HuH-7.5 (cell line): ENCODE data around the gene SLC6A19.
"Not testable (repeated sequence)": the region's sequence is repeated elsewhere in the genome, so short reads cannot be mapped to it uniquely, and the experiment has no call there.

Experiments used
- DNase-seq: peaks from one replicate; pipeline ENCODE4 v3.0.0; 2011; ENCODE audit warnings: low spot score

SLC6A19 gene

DNA sequence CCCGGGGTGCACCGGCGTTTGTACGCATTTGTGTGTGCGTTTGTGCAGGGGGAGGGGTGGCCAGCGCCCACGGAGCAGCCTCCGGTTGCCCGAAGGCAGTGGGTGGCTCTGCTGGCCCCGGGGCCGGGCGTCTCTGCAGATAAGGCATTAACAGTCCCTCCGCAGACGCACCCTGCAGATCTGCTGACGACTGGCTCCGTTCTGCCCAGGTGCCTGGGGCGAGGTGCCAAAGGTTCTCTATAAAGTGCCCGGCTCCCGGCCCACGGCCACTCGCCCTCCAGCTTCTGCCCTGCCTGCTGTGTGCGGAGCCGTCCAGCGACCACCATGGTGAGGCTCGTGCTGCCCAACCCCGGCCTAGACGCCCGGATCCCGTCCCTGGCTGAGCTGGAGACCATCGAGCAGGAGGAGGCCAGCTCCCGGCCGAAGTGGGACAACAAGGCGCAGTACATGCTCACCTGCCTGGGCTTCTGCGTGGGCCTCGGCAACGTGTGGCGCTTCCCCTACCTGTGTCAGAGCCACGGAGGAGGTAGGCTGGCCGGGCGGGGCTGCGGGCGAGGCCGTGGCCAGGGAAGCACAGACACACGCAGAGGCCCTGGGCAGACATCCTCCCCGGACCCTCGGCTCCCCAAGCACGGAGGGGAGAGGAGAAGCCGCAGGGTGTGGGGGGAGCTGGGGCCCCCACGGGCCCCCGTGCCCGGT, at the start of gene SLC6A19:
TSS of gene SLC6A19 (plus strand) at position 269 of the 699 bp plus-strand sequence. CDS start at position 325, 56 bp downstream.
- DNase-seq: no peak

DNA sequence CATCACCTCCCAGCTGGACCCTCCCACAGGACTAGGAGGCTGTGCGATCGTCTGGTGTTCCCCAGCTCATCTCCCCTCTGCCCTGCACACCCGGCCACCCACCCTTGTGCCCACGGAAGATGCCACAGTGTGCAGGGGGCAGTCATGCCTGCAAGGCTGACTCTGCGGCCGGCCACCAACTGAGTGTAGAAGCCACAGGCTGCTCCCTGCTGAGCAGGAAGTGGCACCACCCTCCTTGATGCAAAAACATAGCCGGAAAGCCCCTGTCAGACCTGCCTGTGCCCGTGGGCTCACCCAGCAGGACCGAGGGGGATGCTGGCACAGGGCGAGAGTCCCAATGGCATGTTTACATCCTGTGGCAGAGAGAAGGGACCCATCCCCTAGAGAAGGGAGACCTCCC, 49.2 kb upstream of the SLC6A19 start:
- DNase-seq: no peak

DNA sequence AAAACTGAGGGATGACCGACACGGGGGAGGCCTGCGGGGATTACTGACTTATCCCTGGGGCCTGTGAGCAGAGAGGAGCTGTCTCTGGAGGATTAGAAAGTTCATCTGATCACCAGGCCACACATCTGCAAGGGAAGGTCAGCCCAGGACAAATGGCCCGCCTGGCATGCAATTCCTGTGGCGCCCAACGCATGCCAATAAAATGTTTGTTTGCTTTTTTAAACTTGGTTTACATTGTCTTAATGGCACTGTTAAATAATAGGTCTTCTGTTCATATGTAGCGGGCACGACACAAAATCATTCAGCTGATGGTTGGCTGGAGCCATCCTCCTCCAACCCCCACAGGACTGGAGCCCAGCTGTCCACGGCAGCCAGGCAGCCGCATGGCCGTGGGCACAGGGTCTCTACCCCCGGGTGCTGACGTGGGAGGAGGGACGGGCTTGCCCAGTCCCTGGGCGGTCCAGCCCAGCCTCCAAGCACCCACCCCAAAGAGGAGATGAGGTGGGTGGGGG, 48.6 kb upstream of the SLC6A19 start:
- no peak for DNase-seq

DNA sequence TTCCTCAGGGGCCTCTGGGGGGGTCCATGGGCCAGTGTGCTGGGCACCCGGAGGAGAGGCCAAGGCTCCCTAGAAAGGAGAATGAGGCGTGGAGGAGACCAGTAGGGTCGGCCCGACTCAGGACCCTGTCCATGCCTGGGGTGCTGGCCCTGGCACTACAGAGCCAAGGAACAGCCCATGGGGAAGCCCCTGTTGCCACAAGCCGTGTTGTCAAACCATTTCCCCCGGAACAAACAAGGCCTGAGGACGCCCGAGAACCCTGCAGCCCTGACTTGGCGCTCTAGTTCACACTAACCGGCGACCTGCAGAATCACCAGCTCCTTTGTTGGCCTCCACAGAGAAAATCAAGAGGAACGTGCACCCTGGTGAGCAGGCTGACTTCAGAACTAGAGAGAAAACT, 48.0 kb upstream of the SLC6A19 start:
- DNase-seq: no peak

DNA sequence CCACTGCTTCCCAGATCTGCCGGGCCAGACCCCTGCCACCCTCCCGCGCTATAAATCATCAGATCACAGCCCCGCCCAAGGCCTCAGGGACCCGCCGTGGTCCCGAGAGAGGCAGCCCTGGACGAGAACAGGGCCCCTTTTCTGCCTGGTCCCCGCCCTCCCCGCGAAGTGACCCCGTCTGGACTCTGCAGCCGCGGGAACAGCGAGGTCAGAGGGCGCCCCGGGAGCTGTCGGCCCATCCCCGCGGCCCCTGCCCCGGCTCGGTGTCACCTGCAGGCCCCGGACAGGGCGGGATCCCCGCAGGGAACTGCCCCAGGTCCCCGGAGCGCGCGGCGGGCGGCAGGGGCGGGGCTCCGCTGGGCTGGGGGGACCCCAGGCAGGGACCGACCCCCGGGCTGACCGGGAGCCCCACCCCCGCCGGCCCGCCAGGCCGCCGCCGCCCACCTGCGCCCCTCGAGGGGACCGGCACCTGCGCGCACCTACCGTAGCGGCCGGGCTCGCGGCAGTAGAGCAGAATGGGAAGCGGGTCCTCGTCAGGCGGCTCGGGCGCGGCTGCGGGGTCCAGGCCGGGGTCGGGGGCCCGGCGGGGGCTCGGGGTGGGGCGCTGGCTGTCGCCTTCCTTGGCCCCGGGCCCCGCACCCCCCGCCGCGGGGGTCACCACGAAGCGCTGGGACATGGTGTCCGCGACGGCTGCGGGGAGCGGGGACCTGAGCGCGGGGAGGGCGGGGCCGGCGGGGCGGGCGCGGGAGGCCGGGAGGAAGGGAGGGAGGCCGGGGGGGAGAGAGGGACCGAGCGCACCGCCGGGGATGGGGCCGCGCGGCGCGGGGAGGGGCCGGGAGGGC, 46.0 kb upstream of the SLC6A19 start:
- no peak for DNase-seq

DNA sequence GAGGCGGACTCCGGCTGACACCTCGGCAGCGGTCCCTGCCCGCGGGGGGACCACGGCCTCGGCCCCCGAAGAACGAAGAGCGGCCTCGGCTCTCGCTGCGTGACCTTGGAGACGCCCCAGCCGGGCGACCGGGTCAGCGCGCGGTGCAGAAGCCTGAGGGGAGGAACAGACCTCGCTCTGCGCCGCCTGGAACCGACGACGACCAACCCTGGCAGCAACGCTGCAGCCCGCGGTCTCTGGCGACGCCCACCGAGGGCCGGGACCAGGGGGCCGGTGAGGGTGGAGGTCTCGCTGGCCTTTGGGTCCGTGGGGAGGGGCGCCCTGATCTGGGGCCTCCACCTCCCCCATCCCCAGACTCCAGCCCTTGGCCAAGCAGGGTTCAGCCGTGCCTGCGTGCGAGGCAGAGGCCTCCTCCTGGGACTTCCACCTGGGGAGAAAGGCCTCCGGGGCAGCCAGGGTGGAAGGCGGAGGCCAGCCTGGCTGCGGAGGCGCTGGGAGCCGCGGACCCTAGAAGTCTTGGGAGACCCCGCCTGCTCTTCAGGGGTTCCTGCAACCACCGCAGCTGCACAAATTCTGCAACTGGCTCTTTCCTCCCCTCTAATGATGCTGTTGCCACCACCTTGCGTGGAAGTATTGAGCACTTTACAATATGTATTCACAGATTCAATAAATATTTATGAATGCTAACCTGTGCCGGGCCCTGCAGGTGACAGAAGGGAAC, 45.2 kb upstream of the SLC6A19 start:
- no peak for DNase-seq

DNA sequence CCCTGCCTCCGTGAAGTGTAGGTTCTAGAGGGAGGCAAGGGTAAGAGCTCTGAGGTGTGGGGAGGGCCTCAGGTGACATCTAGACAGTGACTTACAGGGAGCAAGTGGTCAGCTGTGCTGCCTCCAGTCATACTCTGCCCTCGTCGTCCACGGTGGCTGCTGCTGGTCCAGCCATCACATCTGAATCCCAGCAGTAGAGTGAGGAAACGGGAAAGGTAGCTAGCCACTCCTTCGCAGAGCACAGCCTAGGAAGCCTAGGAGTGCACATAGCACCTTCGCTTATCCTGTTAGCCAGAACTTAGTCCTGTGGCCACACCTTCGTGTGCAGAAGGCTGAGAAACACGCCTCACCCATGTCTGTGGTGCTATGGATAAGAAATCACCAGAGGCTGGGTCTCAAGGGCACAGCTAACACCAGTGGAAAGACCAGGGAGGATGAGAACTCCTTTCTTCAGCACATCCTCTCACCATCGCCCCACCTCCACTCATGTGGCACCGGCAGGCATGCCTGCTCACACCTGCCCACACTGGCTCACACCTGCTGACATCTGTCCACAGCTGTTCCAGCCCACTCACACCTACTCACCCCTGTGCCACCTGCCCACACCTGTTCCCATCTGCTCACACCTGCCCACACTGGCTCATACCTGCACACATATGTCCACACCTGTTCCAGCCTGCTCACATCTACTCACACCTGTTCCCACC, 44.5 kb upstream of the SLC6A19 start:
- DNase-seq: no peak

DNA sequence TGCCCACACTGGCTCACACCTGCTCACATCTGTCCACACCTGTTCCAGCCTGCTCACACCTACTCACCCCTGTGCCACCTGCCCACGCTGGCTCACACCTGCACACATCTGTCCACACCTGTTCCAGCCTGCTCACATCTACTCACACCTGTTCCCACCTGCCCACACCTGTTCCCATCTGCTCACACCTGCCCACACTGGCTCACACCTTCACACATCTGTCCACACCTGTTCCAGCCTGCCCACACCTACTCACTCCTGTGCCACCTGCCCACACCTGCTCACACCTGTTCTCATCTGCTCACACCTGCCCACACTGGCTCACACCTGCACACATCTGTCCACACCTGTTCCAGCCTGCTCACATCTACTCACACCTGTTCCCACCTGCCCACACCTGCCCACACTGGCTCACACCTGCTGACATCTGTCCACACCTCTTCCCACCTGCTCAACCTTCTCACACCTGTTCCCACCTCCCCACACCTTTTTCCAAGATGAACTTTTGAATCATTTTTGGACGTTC, 43.9 kb upstream of the SLC6A19 start:
- DNase-seq: not testable (repeated sequence)

DNA sequence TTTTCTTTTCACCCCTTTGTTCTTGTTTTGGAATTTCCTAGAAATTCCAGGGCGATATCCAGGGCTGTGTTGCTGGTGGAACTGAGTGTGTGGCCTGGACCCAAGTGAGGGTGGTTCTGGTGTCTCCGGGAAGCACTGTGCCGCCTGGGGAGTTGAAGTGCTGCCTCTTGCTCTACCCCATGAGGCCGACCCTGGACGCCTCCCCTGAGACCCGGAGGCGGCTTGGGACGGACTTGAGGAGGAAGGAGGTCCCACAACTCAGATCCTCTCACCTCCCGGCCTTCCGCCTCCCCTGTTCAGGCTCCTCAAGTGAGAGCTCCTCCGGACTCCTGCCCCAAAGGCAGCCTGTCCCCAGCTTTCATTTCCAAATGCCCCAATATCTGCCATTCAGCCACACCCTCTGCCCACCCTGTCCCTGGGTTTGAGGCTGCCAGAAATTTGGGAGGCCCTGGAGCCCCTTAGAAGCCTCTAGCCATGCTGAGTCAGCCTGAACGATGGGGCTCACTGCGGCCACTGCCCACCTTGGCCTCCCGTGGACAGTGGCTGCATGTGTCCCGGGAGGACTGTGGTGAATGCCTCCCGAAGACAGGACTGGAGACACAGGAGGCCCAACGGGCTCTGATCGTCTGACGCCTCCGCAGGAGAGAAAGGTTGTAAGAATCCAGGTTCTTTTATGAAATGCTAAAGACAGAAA, 42.6 kb upstream of the SLC6A19 start:
- no peak for DNase-seq

DNA sequence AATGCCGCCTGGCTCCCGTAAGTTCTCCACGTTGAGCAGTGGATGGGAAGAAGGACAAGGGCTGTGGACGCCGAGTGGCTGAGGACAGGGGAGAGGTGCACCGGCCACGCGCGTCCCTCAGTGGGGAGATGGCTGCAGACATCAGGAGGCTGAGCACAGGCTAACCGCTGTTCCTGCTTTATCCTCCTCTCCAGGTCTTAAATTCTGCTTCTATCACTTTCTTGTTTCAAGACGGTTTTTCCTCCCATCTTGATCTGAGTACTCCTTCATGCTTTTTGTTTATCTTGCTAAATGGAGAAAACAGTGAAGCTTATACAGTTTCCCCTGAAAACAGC, 42.1 kb upstream of the SLC6A19 start:
- no peak for DNase-seq

DNA sequence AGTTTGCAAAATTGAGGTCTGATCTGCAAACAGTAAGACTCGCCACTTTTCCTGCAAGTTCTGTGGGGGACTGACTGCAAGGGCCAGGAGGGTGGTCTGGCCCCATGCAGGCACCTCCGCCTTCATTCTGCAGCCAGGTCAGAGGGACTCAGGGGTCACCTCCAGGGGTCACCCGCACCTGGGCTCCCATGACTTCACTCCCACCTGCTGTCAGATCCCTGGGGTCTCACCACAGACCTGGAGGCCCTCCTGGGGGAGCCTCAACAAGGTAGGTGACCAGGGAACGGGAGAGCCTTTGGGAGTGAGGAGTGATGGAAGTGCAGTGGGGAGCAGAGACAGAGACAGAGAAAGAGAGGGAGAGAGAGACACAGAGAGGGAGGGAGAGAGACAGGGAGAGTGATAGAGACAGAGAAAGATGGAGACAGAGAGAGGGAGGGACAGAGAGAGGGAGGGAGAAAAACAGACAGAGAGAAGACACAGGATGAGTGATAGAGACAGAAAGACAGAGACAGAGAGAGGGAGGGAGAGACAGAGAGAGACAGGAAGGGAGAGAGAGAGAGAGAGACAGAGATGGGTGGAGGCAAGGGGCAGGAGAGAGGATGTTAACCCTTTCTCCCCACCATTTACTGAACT, 41.5 kb upstream of the SLC6A19 start:
- no peak for DNase-seq

DNA sequence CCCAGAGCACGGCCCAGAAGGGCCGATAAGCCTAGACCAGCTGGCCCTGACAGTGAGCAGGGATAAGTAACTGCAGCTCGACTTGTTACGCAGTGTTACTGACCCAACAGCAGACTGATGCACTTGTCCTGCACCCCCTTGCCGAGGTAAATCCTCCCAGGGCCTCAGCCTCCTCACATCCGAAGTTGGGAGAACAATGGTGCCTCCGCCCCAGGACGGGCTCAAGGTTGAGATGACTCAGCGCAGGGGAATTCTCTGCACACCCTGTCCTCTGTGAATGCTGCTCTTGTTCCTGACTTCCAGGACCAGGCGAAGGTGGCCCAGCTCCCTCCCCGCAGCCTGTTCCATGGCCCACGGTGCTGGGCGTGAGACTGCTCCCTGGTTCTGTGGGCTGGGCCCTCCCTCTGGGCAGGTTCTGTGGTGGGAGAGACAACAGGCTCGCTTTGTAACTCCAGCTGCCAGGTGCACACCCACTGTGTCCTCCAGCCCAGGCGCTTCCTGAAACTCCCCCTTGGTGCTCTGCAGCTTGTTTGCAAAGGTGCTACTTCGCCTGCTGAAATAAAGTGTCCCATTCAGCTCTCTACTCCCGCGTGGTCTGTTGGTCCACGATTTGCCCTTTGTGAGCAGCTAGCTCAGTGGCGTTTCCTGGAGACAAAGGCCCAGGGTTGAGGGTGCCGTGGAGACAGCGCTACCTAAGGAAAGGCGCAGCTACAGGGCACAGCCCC, 40.1 kb upstream of the SLC6A19 start:
- peak; percentile 47 for DNase-seq

DNA sequence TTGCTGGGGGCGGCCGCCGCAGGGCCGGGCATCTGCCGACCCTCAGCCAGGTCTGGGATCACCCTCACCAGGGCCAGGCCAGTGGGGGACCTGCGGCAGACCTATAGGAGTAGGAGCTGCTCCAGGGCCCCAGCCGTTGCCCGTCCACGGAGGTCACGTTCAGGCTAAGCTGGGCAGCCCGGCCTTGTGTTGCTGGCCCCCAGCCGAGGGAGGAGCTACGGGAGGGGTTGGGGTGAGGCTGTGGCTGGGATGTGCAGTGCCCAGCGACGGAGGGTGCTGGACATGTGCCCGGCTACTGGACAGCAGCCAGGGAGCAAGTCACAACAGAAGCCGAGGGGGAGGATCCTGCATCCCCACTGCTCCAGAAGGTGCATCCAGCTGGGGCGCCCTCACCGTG, 39.6 kb upstream of the SLC6A19 start:
- no peak for DNase-seq

DNA sequence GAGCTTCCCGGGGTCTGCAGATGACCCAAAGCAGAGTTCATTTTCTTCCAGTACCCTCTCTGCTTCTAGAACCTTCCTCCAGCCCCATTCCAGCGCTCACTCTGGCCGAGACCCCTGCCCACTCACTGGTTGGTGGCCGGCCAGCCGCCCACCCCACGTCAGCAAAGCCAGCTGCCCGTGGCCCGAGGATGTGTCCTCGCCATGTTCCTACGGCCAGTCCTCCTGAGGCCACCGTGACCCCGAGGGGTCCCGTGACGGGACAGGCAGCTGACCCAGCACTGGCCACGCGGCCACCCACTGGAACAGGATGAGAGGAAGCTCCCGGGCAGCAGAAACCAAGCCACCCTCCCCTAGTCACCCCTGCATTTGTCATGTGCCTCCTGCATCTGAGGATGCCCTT, 39.1 kb upstream of the SLC6A19 start:
- DNase-seq: no peak

DNA sequence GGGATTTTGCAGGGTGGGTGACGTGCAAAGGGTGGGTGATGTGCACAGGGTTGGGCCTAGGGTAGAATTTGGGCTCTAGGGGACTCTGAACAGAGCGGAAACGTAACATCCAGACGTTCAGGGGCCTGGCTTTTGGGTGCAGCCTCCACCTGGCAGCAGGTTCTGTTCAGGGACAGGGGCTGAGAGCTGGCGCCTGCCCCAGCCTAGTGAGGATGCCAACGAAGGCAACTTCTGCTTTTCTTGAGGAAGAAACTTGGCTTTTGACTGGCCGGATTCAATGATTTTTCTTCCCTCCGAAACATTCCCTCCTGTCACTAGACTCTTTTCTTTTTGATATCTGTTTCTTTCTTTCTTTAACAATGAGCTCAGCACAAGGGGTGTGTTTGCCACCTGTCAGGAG, 38.6 kb upstream of the SLC6A19 start:
- no peak for DNase-seq

DNA sequence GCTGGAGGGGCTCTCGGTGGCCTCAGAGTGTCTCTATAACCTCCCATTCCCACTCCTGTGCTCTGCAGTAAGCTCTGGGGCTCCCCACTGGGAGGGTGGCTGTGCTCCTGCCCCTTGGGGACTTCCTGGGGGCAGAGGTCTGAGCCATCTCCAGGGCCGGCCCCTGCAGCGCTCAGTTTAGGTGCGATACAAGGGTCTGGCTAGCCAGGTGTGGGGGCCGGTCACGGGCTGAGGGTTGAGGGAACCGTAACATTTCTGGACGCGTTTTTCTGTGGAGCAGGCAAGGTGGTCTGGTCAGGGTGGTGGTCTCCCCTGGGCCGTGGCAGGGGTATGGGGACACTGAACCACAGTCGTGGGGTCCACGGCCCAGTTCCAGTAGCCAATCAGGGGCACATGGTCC, 38.0 kb upstream of the SLC6A19 start:
- no peak for DNase-seq

DNA sequence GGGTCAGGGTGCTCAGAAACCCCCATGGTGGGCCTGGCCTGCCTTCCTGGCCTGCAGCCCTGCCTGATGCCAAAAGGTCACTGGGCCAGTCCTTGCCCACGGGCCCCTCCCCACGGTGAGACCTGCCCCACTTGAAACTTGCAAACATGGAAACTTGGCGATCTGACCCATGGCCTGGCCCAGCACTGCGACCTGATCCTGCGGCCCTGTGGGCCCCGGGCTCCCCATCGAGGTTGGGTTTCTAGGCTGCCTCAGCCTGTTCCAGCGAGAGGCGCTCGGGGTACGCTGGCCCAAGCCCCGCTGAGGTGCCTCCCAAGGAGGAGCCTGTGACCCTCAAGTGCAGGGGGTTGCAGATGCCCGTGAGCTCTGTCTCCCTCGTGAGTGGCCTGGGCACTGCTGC, 37.5 kb upstream of the SLC6A19 start:
- DNase-seq: no peak

DNA sequence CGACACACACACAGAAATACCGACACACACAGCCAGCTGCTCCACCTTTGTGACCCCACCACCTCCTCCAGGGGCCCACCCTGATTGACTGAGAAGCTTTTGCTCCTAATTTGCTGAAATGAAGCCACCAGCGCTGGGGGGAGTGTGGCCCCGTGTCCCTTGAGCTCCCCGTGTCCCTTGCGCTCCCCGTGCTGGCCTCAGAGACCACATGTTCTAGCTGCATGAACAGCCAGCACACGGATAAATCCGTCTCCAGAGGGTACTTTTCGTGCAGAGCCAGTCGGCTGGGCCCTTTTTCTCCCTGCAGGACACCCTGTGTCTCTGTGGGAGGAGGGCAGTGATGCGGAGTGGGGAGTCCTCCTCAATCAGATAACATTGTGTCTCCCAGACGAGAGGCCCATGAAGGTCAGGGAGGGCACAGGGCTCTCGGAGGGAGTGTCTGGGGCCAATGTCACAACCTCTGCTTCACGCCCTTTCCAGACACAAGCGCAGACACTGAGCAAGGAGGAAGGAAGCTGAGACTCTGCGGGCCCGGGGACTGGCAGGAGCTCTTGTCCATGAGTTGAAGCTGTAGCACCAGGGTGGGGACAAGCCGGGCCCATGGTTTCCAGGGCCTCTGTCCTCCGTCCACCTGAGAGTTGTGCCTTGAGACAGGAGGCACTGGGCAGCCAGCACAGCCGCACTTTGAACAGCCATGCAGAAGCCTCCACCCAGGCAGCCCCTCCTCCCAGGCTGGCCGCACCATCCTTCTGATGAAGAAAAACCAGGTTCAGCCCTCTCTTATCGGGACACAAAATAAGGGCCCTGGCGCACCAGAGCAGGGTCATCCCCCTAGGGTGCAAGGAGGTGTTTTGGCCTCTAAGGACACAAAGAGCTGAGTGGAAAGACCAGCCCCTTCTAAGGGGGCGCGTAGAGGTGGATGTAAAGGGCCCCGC, 36.4 kb upstream of the SLC6A19 start:
- DNase-seq: no peak

DNA sequence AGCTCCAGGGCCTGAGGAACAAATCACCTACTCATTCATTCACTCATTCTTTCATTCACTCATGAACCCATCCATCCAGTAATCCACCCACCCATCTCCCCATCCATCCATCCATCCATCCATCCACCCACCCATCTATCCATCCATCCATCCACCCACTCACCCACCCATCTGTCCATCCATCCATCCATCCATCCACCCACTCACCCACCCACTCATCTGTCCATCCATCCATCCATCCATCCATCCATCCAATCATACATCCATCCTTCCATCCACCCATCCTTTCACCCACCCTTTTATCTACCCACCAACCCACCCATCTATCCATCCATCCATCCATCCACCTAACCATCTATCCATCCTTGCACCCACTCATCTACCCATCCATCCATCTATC, 35.5 kb upstream of the SLC6A19 start:
- DNase-seq: no peak
